NCI-H2171 (cell line): ENCODE data around the gene COA8.

Experiments
- DNase-seq: peaks from one replicate; lab custom pipeline; 2025; lab: John Stamatoyannopoulos, UW

Gene COA8

DNA sequence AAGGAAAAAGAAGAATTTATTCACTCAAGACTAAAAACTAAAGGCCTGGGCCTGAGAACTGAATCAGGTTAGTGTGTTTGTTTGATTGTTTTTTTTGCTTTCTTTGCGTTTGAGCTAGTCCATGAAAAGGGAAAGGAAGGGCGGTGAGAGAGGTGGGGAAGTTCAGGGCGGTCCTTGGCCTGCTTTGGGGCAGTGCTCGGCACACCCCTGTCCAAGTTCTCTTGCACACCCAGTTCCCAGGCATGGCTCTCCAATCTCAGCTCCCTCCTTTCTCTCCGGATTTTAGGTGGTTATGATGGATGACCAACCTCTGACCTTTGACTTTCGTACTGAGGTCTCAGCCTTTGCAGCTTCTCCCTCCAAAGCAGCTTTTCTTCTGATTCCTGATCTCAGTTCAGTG lies 11.3 kb downstream of the COA8 start:
- no peak for DNase-seq

DNA sequence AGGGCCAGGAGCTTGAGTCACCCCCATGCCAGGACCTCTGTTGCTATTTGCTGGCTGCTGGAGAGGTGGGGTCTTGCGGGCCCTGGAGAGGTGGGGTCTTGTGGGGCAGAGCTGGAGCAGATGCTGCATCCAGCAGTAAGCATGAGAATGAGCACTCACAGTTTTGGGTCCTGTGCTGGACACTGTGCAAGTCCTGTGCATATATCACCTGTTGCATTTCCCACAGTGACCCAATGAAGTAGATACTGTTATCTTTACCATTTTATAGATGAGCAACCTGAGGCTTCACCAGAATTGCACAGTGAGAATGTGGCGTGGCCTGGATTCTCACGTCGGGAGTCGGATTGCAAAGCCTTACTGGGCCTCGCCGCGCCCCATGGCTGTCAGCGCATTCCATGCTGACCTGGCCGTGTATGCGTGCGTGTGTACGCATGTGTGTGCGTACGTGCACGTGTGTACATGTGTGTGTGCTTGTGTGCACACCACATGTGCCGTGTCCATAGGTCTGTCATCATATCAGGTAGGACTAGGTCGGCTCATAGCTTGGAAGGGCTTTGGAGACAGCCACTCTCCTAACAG lies 12.0 kb downstream of the COA8 start:
- no peak for DNase-seq

GRCh38 chr14:103576371-103577024 lies 13.7 kb downstream of the COA8 start:
- peak; percentile 67 for DNase-seq

- DNase-seq, result no peak
Measured at GRCh38 chr14:103578401-103579075, 15.8 kb downstream of the COA8 start.

- DNase-seq, result no peak
Measured at GRCh38 chr14:103581206-103581605, 18.4 kb downstream of the COA8 start.

- no peak for DNase-seq
Measured at GRCh38 chr14:103581954-103582703, 19.4 kb downstream of the COA8 start.

GRCh38 chr14:103584326-103584915 lies 21.7 kb downstream of the COA8 start:
- DNase-seq, result no peak

GRCh38 chr14:103593577-103593976 lies 30.8 kb downstream of the COA8 start:
- no peak for DNase-seq

DNA sequence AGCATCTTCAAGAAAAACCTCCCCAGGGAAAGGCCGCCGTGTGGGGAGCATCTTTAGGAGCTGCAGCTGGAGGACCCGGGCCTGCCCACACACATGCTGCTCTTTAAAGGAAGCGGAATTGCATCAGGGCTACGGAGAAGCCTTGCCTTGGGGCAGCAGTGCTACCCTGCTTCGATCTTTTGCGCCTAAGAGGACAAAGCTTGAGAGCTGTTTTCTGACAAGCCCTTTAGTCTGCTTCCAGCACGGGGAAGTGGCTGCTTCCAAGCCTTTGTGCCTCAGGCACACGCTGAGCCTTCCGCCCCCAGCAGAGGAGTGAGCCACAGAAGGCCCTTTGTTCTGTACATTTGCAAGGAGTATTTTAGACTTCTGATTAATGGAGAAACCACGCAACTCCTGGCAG lies 31.5 kb downstream of the COA8 start:
- peak; percentile 78 for DNase-seq

DNA sequence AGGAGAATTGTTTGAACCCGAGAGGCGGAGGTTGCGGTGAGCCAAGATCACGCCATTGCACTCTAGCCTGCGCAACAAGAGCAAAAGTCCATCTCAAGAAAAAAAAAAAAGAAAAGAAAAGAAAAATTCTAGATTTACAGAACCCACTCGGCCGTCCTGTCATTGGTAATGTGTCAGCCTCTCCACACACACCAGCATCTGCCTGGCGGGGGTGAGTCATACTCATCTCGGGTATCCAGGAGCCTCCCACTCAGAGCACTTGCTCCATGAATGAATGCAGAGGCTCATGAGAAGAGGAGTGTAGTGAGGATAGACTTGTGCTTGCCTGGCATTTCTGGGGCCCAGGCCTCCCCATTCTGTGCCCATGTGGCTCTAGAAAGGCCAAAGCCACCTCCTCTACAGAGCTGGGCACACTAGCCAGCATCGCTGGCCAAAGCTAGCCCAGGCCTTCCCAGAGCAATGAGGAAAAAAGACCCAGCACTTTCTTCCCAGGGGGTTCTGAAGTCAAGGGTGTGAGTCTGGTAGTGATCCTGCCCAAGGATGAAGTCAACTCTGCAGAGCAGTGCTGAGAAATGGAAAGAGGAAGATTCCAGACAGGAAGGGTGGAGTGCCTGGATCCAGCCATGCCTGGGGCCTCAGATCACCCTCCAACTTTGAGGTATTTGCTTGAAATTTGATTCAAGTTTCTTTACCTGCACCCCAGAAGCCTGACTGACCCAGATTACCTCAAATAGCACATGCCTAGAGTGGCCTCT lies 35.0 kb downstream of the COA8 start:
- DNase-seq, result peak; percentile 50

DNA sequence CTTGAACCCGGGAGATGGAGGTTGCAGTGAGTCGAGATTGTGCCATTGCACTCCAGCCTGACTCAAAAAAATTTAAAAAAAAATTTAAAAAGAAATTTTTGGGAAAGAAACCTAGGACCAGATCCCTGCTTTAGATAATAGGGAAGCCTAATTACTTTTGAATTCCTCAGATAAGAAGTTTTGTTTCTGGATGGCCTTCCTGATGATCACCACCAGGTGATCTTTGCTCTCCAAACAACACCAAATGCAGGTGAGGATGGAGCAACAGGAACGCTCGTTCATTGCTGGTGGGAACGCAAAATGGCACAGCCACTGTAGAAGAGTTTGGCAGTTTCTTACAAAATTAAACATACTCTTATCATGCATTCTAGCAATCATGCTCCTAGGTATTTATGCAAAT lies 37.7 kb downstream of the COA8 start:
- no peak for DNase-seq

DNA sequence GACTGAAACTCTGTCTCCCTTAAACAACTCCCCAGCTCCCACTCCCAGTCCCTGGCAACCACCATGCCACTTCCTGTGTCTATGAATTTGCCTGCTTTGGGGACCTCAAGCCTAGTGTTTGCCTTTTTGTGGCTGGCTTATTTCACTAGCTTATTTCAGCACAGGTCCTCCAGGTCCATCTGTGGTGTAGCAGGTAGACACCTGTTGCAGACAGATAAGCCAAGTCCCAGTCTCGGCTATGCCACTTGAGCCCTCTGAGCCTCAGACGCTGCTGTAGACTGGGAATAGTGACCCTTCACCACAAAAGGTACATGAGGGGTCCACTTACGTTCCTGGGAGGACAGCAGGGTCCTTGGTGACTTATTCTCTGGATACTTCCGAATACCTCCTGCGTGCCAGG lies 41.9 kb downstream of the COA8 start:
- DNase-seq, result no peak

DNA sequence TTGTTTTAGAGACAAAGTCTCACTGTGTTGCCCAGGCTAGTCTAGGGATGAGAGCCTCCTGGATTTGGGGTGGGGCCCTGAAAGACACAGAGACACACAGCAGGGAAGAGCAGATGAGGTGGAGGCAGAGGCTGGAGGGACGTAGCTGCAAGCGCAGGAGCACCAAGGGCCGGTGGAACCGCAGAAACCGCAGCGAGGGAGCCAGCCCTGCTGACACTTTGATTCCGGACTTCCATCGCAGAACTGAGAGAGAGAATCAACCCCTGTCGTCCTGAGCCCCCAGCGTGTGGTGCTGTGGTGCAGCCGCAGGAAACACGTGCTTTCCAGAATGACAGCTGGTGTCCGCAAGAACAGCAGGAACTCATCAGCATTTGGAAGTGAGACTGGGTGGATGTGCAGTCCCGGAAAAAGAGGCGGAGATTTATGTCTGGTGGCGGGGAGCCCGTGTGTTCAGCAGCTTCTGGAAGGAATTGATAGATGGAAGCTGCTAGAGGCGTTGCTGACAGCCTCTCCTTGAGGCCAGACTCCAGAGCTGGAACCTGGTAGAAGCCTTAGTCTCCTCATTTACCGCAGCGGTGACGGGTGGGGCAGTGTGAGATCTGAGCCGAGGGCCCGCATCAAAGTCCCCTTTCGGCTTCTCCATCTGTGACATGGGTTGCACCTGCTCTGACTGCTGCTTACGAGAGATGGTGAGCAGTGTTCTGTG lies 44.4 kb downstream of the COA8 start:
- DNase-seq, result peak; percentile 90

GRCh38 chr14:103607822-103608221 lies 45.1 kb downstream of the COA8 start:
- no peak for DNase-seq

GRCh38 chr14:103609081-103609480 lies 46.3 kb downstream of the COA8 start:
- DNase-seq, result peak; percentile 90

DNA sequence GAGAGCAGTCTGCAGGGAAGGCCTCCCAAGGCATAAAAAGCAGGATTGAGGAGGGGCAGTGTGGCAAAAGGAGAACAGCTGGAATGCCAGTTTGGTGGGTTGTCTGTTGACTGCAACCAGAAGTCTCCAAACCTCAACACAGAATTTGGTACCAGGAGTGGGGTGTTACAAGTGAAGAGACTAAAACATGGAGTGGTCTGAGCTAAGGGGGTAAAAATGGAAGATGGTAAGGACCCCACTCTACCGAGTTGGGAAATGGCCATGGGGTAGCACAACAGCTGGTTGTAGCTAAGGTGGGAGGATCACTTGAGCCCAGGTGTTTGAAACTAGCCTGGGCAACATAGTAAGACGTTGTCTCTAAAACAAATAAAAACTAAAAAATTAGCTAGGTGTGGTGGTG lies 48.5 kb downstream of the COA8 start:
- DNase-seq, result no peak

DNA sequence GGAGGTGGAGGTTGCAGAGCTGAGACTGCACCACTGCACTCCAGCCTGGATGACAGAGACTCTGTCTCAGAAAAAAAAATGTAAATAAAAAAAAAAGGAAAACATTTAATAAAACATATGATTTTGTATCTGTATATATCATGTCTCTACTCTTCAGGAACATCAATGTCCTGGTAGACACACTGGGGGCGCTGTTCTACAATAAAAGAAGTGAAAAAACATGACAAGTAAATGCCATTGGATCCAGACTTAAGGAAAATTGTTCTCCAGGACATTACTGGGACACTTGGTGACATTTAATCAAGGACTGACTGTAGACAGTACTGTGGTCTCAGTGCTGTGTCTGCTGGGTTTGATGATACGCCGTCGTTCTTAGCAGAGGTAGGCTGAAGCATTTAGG lies 50.8 kb downstream of the COA8 start:
- no peak for DNase-seq

GRCh38 chr14:103616635-103617300 lies 54.0 kb downstream of the COA8 start:
- no peak for DNase-seq

GRCh38 chr14:103619057-103619456 lies 56.3 kb downstream of the COA8 start:
- no peak for DNase-seq

- DNase-seq, result no peak
Measured at GRCh38 chr14:103621860-103622259, 59.1 kb downstream of the COA8 start.

DNA sequence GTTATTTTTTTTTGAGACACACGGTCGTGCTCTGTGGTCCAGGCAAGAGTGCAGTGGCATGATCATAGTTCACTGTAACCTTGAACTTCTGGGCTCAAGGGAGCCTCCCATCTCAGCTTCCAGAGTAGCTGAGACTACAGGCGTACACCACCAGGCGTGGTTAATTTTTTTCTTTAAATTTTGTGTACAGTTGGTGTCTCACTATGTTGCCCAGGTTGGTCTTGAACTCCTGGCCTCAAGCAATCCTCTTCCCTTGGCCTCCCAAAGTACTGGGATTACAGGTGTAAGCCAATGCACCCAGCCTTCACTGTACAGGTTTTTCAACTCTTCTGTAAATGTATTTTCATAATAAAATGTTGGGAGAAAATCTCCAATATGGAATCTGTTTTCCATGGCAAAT lies 60.5 kb downstream of the COA8 start:
- DNase-seq, result no peak
